Measurements from ENCODE around the gene SOX13.
"Not testable (repeated sequence)": the region's sequence is repeated elsewhere in the genome, so short reads cannot be mapped to it uniquely, and the experiment has no call there.

Gene SOX13

GRCh38 chr1:204072931-204073836 is at the start of gene SOX13:
TSS of gene SOX13 (plus strand) at chr1:204073115. CDS start at chr1:204112916, 39,801 bp downstream.
- no peak for DNase-seq (ENCODE audit: low read depth in 2 of 2)

GRCh38 chr1:204025917-204026707 is 46.8 kb upstream of the SOX13 start:
- DNase-seq (ENCODE audit: low read depth in 2 of 2), result no peak

GRCh38 chr1:204027446-204027845 is 45.5 kb upstream of the SOX13 start:
- DNase-seq (ENCODE audit: low read depth in 2 of 2), result no peak

DNA sequence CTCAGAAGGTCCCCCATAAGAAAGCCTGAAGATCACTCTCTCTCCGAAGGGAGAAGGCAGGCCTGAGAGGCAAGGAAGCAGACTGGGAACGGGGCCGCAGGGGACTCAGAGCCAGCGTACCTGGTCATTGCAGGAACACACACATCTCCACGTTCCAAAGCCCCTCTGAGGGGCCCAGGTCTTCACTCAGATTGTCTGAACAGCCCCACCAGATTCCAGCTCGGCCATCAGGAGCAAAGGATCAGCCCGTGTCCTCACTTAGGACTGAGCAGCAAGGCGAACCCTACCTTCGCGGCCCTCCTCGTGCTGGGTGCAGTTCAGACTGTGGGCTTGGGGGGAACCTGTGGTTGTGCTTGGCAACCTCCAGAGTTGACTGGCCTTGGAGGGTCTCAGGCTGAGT is 43.9 kb upstream of the SOX13 start:
- no peak for DNase-seq (ENCODE audit: low read depth in 2 of 2)

- no peak for DNase-seq (ENCODE audit: low read depth in 2 of 2)
Measured at GRCh38 chr1:204031098-204031710, 41.7 kb upstream of the SOX13 start.

GRCh38 chr1:204032642-204033235 is 40.2 kb upstream of the SOX13 start:
- no peak for DNase-seq (ENCODE audit: low read depth in 2 of 2)

DNA sequence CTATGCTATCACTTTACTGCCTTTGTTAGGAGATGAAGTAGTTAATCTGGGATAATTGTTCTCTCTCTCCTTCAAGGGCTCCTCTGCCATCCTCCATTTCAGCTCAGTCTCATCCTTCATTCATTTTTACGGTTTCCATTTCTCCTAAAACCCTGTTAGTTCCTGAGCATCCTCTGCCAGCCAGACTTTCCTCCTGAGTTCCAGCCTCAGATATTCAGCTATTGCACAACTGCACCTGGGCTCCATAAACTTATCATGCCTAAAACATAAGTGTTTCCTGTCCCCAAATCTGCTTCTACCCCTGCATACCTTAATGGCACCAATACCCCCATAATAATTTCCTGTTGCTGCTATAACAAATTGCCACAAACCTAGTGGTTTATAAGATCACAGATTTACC is 39.6 kb upstream of the SOX13 start:
- no peak for DNase-seq (ENCODE audit: low read depth in 2 of 2)

- no peak for DNase-seq (ENCODE audit: low read depth in 2 of 2)
Measured at GRCh38 chr1:204036882-204037655, 35.8 kb upstream of the SOX13 start.

DNA sequence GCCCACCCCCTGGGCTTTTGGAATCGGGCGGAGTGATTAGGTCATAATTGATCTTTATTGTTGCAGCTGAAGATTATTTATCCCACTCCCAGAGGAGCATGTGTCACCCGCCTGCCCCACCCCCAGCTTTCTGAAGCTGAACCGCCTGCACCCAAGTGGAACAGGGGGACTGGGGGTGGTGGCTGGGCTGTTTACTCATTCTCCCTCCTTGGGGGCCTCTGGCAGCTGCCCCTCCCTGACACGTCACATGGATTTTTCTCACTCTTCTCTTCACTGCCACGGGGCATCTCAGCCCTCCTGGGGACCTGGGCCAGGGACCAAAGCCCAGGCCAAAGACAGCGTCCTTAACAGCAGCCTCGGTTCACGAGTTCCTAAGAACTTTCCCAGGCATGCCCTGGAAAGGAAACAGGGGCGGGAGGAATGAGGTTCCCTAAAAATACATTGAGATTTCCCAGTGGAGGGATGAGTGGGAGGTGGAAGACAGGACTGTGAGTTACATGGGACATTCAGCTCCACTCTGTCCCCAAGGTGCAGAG is 31.6 kb upstream of the SOX13 start:
- DNase-seq (ENCODE audit: low read depth in 2 of 2), result no peak

DNA sequence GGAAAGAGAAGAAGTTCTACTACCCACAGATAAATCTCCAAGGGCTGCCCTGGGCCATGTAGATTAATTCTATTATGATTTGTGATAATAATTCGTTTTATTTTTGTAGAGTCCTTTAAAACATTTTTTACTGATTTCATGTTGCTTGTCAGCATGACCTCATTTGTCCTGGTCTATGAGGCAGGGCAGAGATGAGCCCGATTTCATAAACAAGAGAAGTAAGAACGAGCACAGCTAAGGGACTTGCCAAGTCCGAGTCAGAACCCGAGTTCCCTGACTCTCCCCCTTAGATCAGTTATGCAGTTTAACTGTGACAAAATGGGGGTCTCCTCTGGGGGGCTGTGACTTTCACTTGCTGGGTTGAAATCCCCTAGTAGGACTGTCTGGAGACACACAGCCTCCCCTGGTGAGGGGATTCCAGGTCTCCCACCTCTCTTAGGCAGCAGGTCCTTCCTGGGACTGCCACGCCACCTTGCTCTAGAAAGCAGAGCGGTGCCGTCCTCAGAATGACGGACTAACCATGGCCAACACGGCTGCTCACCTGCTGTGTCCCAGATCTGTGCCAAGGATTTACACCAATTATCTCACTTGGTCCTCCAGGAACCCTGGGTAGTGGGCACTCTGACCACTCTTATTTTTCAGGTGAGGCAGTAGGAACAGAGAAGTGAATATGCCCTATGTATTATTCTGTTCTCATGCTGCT is 31.0 kb upstream of the SOX13 start:
- no peak for DNase-seq (ENCODE audit: low read depth in 2 of 2)

GRCh38 chr1:204042516-204042915 is 30.4 kb upstream of the SOX13 start:
- DNase-seq (ENCODE audit: low read depth in 2 of 2), result no peak

DNA sequence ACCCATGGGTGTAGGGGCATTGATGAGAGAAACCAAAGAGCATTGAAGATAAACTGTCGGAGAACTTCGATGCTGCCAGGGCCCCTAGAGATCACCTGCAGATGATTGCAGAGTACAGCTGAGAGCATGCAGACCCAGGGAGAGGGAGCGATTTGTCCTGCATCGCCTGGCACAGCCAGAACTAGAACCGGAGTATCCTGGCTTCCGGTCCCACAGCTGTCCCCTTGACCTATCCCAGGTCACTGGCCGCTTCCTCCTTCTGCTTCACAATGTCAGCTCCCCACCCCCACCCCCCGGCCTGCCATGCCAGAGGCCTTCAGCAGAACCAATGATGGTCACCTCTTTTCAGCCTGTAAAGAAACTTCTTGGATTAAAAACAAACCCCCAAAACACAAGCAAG is 29.2 kb upstream of the SOX13 start:
- DNase-seq (ENCODE audit: low read depth in 2 of 2), result no peak

GRCh38 chr1:204044448-204044847 is 28.5 kb upstream of the SOX13 start:
- DNase-seq (ENCODE audit: low read depth in 2 of 2), result no peak

GRCh38 chr1:204045430-204045829 is 27.5 kb upstream of the SOX13 start:
- no peak for DNase-seq (ENCODE audit: low read depth in 2 of 2)

DNA sequence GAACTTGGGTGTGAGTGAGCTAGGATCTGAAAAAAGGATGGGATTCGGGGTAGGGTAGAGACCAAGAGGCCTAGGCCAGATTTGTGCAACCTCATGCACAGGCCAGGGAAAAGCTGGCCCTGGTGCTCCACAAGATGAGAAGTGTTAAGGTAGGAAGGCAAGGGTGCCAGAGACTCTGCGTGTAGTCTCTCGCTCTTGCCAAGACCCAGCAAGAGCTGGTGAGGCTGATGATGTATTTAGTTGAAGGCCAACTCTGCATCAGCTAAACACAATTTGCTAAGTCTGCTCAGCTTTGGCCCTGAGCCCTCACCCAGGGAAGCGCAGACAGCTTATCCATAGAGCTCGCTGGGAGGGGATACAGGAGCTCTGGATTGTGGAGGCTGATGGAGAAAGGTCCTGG is 26.6 kb upstream of the SOX13 start:
- DNase-seq (ENCODE audit: low read depth in 2 of 2), result no peak

GRCh38 chr1:204048796-204049195 is 24.1 kb upstream of the SOX13 start:
- DNase-seq (ENCODE audit: low read depth in 2 of 2), result not testable (repeated sequence)

- no peak for DNase-seq (ENCODE audit: low read depth in 2 of 2)
Measured at GRCh38 chr1:204051258-204051657, 21.7 kb upstream of the SOX13 start.

DNA sequence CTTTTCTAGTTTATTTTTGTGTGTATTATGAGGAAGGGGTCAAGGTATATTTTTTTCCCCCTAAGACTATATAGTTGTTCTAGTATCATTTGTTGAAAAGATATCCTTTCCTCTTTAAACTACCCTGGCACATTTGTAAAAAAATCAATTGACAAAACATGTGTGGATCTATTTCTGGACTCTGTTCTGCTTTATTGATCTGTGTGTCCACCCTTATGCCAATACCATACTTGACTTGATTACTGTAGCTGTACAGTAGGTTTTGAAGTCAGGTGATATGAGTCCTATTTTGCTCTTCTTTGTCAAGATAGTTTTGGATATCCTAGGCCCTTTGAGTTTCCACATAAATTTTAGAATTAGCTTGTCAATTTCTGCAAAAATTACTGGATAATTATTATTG is 21.2 kb upstream of the SOX13 start:
- DNase-seq (ENCODE audit: low read depth in 2 of 2), result no peak

- no peak for DNase-seq (ENCODE audit: low read depth in 2 of 2)
Measured at GRCh38 chr1:204053893-204054292, 19.0 kb upstream of the SOX13 start.

DNA sequence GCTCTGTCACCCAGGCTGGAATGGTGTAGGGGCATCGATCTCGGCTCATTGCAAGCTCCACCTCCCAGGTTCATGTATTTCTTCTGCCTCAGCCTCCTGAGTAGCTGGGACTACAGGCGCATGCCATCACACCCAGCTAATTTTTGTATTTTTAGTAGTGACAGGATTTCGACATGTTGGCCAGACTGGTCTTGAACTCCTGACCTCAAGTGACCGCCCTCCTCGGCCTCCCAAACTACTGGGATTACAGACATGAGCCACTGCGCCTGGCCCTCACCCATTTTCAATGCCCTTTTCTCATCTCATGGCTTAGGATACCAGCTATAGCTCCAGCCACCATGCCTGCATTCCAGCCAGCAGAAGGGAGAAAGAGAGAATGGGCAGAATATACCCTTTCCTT is 12.9 kb upstream of the SOX13 start:
- no peak for DNase-seq (ENCODE audit: low read depth in 2 of 2)
